Measurements from ENCODE around the gene FOLR2.

FOLR2 gene

GRCh38 chr11:72189455-72190250, 26.9 kb upstream of the FOLR2 start:
- Histone ChIP-seq H3K4me3 (ENCODE audit: low read length) (no peak overlapping the region), H3K9me3 (replicated peaks; ENCODE audit: insufficient read depth, low read length) (no peaks in the 10 kb centered on the region), H3K36me3 (replicated peaks; ENCODE audit: insufficient read depth, low read length) (no peaks in the 10 kb centered on the region), H3K4me1 (ENCODE audit: low read length) (no peaks in the 10 kb centered on the region), H3K9ac (ENCODE audit: low read length) (no peak overlapping the region), H3K27me3 (replicated peaks; ENCODE audit: insufficient read depth, low read length) (no peaks in the 10 kb centered on the region), H4K20me1 (ENCODE audit: insufficient read depth, low read length) (no peaks in the 10 kb centered on the region), H3K4me2 (ENCODE audit: low read depth, low read length) (no peak overlapping the region), H3F3A (ENCODE audit: insufficient read depth, low read length) (no peaks in the 10 kb centered on the region), H3K79me2 (ENCODE audit: low read length) (no peaks in the 10 kb centered on the region), H3K9me2 (replicated peaks; ENCODE audit: insufficient read depth, low read length) (no peaks in the 10 kb centered on the region), H3K27ac (ENCODE audit: low read length) (no peak overlapping the region), H2AFZ (ENCODE audit: low read length) (no peak overlapping the region)
- TF ChIP-seq EZH2phosphoT487 (IDR thresholded peaks at IDR 0.05; ENCODE audit: low read length) (no peak), EZH2 (optimal IDR thresholded peaks at IDR 0.05; ENCODE audit: low read depth, low read length) (no peak)
- no peak for DNase-seq

GRCh38 chr11:72190631-72191071, 25.9 kb upstream of the FOLR2 start:
- Histone ChIP-seq H3K36me3 (replicated peaks; ENCODE audit: insufficient read depth, low read length) (no peaks in the 10 kb centered on the region), H3K79me2 (ENCODE audit: low read length) (no peaks in the 10 kb centered on the region), H3K4me1 (ENCODE audit: low read length) (no peaks in the 10 kb centered on the region), H3K9me2 (replicated peaks; ENCODE audit: insufficient read depth, low read length) (no peaks in the 10 kb centered on the region), H3K27ac (ENCODE audit: low read length) (no peak overlapping the region), H3K4me2 (ENCODE audit: low read depth, low read length) (no peak overlapping the region), H3K4me3 (ENCODE audit: low read length) (no peak overlapping the region), H3K27me3 (replicated peaks; ENCODE audit: insufficient read depth, low read length) (no peaks in the 10 kb centered on the region), H3K9ac (ENCODE audit: low read length) (no peak overlapping the region), H4K20me1 (ENCODE audit: insufficient read depth, low read length) (no peaks in the 10 kb centered on the region), H3K9me3 (replicated peaks; ENCODE audit: insufficient read depth, low read length) (no peaks in the 10 kb centered on the region), H2AFZ (ENCODE audit: low read length) (no peak overlapping the region), H3F3A (ENCODE audit: insufficient read depth, low read length) (no peaks in the 10 kb centered on the region)
- no peak for DNase-seq
- TF ChIP-seq CTCF (IDR thresholded peaks at IDR 0.05; ENCODE audit: low read length) (no peak), EZH2 (optimal IDR thresholded peaks at IDR 0.05; ENCODE audit: low read depth, low read length) (no peak), EZH2phosphoT487 (IDR thresholded peaks at IDR 0.05; ENCODE audit: low read length) (no peak)

- TF ChIP-seq EZH2phosphoT487 (IDR thresholded peaks at IDR 0.05; ENCODE audit: low read length) (no peak), EZH2 (optimal IDR thresholded peaks at IDR 0.05; ENCODE audit: low read depth, low read length) (no peak), CTCF (IDR thresholded peaks at IDR 0.05; ENCODE audit: low read length) (no peak)
- H3K9me3 ChIP-seq (replicated peaks; ENCODE audit: insufficient read depth, low read length), result no peaks in the 10 kb centered on the region
- H3K4me1 ChIP-seq (ENCODE audit: low read length), result no peaks in the 10 kb centered on the region
- no peaks in the 10 kb centered on the region for H4K20me1 ChIP-seq (ENCODE audit: insufficient read depth, low read length)
- H3K27me3 ChIP-seq (replicated peaks; ENCODE audit: insufficient read depth, low read length), result no peaks in the 10 kb centered on the region
- H3K36me3 ChIP-seq (replicated peaks; ENCODE audit: insufficient read depth, low read length), result no peaks in the 10 kb centered on the region
- H3K9me2 ChIP-seq (replicated peaks; ENCODE audit: insufficient read depth, low read length), result no peaks in the 10 kb centered on the region
- no peak for DNase-seq
- no peaks in the 10 kb centered on the region for H3K79me2 ChIP-seq (ENCODE audit: low read length)
- H3K9ac ChIP-seq (ENCODE audit: low read length), result no peak within 1 kb of the TSS
- H3K4me2 ChIP-seq (ENCODE audit: low read depth, low read length), result no peak within 1 kb of the TSS
- H3K27ac ChIP-seq (ENCODE audit: low read length), result no peak within 1 kb of the TSS
- no peaks in the 10 kb centered on the region for H3F3A ChIP-seq (ENCODE audit: insufficient read depth, low read length)
- no peak within 1 kb of the TSS for H2AFZ ChIP-seq (ENCODE audit: low read length)
- H3K4me3 ChIP-seq (ENCODE audit: low read length), result no peak within 1 kb of the TSS
Measured at GRCh38 chr11:72191961-72192381, 24.6 kb upstream of the FOLR2 start, which contains the start of gene FOLR1. TSS of gene FOLR1 (plus strand) at chr11:72192140. CDS start at chr11:72192174, 34 bp downstream.

Measured in MM.1S (cell line).